Thyroid gland (tissue), 4 donors: ENCODE results near the gene MRPL41.
"Not testable (repeated sequence)": the region's sequence is repeated elsewhere in the genome, so short reads cannot be mapped to it uniquely, and the experiment has no call there.

Experiments
- CTCF ChIP-seq, 6 experiments: fragments of 200-600 bp in 3 of 6; fragments of 450-650 bp in 3 of 6; sonication (generic) in 3 of 6; IDR thresholded peaks; one replicate each; pipeline ENCODE4 v1.5.1; 2016 to 2019; ENCODE audit warnings: antibody characterized with exemption in 6 of 6, mild to moderate bottlenecking in 2 of 6, inconsistent platforms in 1 of 6, moderate library complexity in 1 of 6
- POLR2A ChIP-seq, 2 donors: fragments of 450-650 bp; IDR thresholded peaks; one replicate each; pipeline ENCODE4 v1.6.1; 2017; ENCODE audit warnings: antibody characterized with exemption in 2 of 2, mild to moderate bottlenecking in 2 of 2, moderate library complexity in 1 of 2

DNA sequence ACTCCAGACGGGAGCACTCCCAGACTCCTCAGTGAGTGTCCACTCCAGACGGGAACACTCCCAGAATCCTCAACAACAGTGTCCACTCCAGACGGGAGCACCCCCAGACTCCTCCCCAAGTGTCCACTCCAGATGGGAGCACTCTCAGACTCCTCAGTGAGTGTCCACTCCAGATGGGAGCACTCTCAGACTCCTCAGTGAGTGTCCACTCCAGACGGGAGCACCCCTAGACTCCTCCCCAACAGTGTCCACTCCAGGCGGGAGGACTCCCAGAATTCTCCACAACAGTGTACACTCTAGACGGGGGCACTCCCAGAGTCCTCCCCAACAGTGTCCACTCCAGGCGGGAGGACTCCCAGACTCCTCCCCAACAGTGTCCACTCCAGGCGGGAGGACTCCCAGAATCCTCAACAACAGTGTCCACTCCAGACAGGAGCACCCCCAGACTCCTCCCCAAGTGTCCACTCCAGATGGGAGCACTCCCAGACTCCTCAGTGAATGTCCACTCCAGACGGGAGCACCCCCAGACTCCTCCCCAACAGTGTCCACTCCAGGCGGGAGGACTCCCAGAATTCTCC lies 18.7 kb upstream of the MRPL41 start:
- TF ChIP-seq CTCF, POLR2A (IDR thresholded peaks at IDR 0.05): not testable (repeated sequence)
